Glutamatergic neuron (in vitro differentiated cells): Measurements from ENCODE around the gene CTNNA2. TPM values are rescaled to one million over a fixed set of nuclear protein-coding genes. Genes with fewer than 3 reads are reported as not detected.

ENCODE experiments used
- DNase-seq: peaks from one replicate; pipeline ENCODE4 v3.0.0; 2022
- H3K27ac Mint-ChIP-seq: one replicate; pipeline ENCODE4 v1.8.0; 2020; ENCODE audit warnings: mild to moderate bottlenecking, mixed read lengths, inconsistent platforms; ENCODE audit not compliant: unreplicated experiment
- H3K27me3 Mint-ChIP-seq: one replicate; pipeline ENCODE4 v1.8.0; 2020; ENCODE audit warnings: mild to moderate bottlenecking, moderate library complexity, mixed read lengths, inconsistent platforms; ENCODE audit not compliant: unreplicated experiment
- H3K36me3 Mint-ChIP-seq: one replicate; pipeline ENCODE4 v1.8.0; 2020; ENCODE audit warnings: mild to moderate bottlenecking, mixed read lengths, inconsistent platforms; ENCODE audit not compliant: unreplicated experiment
- H3K4me1 Mint-ChIP-seq: one replicate; pipeline ENCODE4 v1.8.0; 2020; ENCODE audit warnings: mild to moderate bottlenecking, low read depth, mixed read lengths, inconsistent platforms; ENCODE audit not compliant: unreplicated experiment
- H3K4me3 Mint-ChIP-seq: one replicate; pipeline ENCODE4 v1.8.0; 2020; ENCODE audit warnings: mild to moderate bottlenecking, mixed read lengths, inconsistent platforms; ENCODE audit not compliant: unreplicated experiment
- H3K9me3 Mint-ChIP-seq: one replicate; pipeline ENCODE4 v1.8.0; 2020; ENCODE audit warnings: mild to moderate bottlenecking, moderate library complexity, mixed read lengths, inconsistent platforms; ENCODE audit not compliant: unreplicated experiment
- CTCF ChIP-seq: fragments of 200-600 bp; sonication (generic); IDR thresholded peaks from one replicate; pipeline ENCODE4 v1.5.0; 2021; ENCODE audit not compliant: partially characterized antibody, unreplicated experiment
- total RNA-seq: library from RNA; stranded (reverse); fragmentation: NEBNext Ultra II Directional; extraction: Animal tissue kit (Norgen Biotek cat#: 25700); gene quantifications from one replicate; pipeline ENCODE4 v1.2.1, GENCODE V29; 2021; ENCODE audit not compliant: unreplicated experiment

Gene CTNNA2
- total RNA-seq, 1 donor from 2014 or later: 76.2 TPM

DNA sequence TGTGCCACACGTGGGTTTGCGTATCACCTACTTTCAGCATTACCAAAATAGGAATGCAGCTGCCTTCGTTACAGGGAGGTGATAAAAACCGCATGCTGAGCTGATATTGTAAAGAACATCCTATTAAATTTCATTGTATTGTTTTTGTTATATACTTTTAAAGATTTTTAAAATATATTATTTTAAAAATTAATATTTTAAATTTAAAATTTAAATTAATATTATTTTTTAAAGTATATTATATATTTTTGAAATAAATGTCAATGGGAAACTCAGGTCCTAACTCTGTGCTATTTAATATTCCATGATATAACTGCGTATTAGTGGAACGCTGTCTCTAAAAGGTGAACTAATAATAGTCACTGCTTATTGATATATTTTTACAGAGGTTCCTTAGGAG is 51.2 kb downstream of the CTNNA2 start:
- TF ChIP-seq CTCF: no peak
- Mint-ChIP-seq H3K36me3 (no peaks in the 10 kb centered on the region), H3K4me3 (no peak overlapping the region), H3K9me3 (no peaks in the 10 kb centered on the region), H3K27me3 (no peaks in the 10 kb centered on the region), H3K4me1 (no peaks in the 10 kb centered on the region), H3K27ac (no peak overlapping the region)
- DNase-seq: no peak

DNA sequence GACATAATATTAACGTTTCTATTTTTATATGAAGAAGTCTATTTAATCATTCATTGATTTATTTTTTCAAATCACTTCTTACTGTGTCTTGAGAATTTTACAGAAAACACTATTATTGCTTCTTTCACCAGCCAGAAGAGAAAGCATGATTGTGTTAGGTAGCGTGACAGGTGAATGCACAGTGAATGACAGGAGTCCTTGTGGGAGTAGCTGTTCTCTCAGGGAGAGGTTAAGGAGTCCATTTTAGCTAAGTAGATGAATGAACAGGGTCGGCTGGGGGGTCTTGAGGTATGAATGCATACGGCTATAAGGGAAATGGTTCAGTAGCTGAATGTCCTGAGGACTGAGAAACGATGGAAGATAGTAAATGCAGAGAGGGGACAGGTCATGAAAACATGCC is 56.2 kb downstream of the CTNNA2 start:
- DNase-seq: no peak
- no peak for TF ChIP-seq CTCF
- H3K27ac Mint-ChIP-seq: no peak overlapping the region
- no peaks in the 10 kb centered on the region for H3K9me3 Mint-ChIP-seq
- no peaks in the 10 kb centered on the region for H3K27me3 Mint-ChIP-seq
- no peaks in the 10 kb centered on the region for H3K36me3 Mint-ChIP-seq
- H3K4me3 Mint-ChIP-seq: no peak overlapping the region
- H3K4me1 Mint-ChIP-seq: no peaks in the 10 kb centered on the region

DNA sequence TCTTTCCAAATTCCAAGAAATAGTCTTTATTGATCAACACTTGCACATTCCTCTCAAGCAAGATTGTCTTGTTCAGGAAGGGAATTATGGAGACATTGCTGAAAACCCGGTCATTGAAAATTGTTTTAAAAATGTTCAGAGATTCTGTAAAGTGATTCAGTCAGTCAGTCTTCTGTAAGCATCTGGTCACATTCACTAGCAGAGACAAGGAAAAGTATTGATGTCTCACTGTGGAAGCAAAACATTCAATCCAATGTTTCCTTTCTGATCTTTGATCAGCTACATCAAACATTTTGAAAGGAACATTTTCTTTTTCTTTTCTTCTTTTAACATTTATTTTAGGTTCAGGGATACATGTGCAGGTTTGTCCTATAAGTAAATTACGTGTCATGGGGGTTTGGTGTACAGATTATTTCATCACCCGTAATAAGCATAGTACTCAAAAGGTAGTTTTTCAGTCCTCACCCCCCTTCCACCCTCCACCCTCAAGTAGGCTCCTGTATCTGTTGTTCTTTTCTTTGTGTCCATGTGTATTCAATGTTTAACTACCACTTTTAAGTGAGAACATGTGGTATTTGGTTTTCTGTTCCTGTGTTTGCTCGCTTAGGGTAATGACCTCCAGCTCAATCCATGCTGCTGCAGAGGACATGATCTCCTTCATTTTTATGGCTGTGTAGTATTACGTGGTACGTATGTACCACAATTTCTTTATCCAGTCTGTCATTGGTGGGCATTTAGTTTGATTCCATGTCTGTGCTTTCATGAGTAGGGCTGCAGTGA is 61.2 kb downstream of the CTNNA2 start:
- Mint-ChIP-seq H3K4me1 (no peaks in the 10 kb centered on the region), H3K27ac (no peak overlapping the region), H3K36me3 (no peaks in the 10 kb centered on the region), H3K9me3 (no peaks in the 10 kb centered on the region), H3K27me3 (no peaks in the 10 kb centered on the region), H3K4me3 (no peak overlapping the region)
- no peak for DNase-seq
- no peak for TF ChIP-seq CTCF

GRCh38 chr2:79576451-79576850 is 63.6 kb downstream of the CTNNA2 start:
- H3K4me1 Mint-ChIP-seq: no peaks in the 10 kb centered on the region
- H3K36me3 Mint-ChIP-seq: no peaks in the 10 kb centered on the region
- no peak for DNase-seq
- H3K9me3 Mint-ChIP-seq: no peaks in the 10 kb centered on the region
- H3K4me3 Mint-ChIP-seq: no peak overlapping the region
- no peak for TF ChIP-seq CTCF
- no peaks in the 10 kb centered on the region for H3K27me3 Mint-ChIP-seq
- no peak overlapping the region for H3K27ac Mint-ChIP-seq

DNA sequence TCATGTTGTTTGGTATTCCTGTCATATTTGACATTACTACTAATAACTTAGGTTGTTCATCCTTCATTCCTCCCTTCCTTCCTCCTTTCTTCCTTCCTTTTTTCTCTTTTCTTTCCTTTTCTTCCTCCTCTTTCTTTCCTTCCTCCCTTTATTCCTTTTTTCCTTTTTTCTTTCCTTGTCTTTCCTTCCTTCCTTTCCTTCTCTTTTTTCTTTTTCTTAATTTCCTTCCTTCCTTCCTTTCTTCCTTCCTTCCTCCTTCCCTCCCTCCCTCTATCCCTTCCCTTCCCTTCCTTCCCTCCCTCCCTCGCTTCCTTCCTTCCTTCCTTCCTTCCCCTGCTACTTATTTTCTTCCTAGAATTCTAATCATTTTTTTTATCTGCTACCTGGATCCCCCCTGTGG is 66.1 kb downstream of the CTNNA2 start:
- H3K4me3 Mint-ChIP-seq: no peak overlapping the region
- H3K9me3 Mint-ChIP-seq: no peaks in the 10 kb centered on the region
- no peaks in the 10 kb centered on the region for H3K27me3 Mint-ChIP-seq
- no peaks in the 10 kb centered on the region for H3K36me3 Mint-ChIP-seq
- H3K4me1 Mint-ChIP-seq: no peaks in the 10 kb centered on the region
- no peak overlapping the region for H3K27ac Mint-ChIP-seq
- TF ChIP-seq CTCF: no peak
- no peak for DNase-seq
